GM03348 (cell line): ENCODE measurements around the gene GATAD2A.
"Not testable (repeated sequence)": the region's sequence is repeated elsewhere in the genome, so short reads cannot be mapped to it uniquely, and the experiment has no call there.

Experiments used
- DNase-seq: peaks from one replicate; pipeline ENCODE4 v3.0.0; 2012; ENCODE audit warnings: low spot score

Gene GATAD2A

DNA sequence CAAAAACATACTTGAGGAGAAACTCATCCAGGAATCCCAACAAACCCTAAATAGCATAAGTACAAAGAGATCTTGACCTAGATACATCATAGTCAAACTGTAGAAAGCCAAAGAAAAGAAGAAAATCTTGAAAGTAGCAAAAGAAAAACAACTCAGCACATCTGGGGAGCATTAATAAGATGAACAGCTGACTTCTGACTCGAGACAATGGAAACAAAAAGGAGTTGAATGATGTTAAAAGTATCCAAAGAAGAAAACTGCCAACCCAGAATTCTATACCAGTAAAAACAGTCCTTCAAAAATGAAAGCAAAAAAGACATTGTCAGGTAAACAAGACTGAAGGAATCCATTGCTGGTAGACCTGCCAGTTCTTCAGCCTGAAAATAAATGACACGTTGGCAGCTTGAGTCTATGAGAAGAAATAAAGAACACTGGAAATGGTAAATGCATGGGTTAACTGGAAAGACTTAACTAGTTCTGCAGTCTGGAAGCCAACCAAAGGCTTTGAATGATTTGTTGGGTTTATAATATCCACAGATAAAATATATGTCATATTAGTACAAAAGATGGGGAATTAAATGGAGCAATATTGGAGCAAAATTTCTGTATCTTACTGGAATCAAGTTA is 63.1 kb downstream of the GATAD2A start:
- DNase-seq, result no peak

DNA sequence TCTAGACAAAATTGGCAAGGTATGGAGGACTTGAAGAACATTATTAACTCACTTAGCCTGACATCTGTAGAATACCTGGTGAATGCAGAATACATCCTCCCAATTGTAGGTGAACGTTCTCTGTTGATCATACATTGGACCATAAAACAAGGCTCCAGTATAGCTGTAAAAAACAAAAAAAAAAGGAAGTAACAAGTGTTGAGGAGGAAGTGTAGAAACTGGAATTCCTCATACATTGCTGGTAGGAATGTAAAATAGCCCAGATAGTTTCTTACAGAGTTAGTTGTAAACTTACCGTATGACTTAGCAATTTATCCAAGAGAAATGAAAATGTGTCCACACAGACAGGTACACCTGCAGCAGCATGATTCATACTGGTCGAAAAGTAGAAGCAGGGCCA is 65.1 kb downstream of the GATAD2A start:
- DNase-seq, result no peak

DNA sequence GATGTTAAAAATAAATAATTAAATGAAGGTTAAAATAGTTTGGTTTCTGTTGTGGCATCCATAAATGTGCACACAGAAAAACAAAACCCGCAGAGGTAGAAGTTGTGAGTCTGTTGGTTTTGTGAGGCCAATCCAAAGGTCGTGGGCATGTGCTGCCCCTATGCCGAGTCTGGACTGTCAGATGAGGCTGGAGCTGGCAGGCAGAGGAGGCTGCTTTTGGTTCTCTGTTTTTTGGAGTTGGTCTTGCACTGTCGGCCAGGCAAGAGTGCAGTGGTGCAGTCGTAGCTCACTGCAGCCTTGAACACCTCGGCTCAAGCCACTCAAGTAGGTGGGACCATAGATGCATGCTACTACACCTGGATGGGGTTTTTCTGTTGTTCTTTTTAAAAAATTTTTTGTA is 66.2 kb downstream of the GATAD2A start:
- no peak for DNase-seq

DNA sequence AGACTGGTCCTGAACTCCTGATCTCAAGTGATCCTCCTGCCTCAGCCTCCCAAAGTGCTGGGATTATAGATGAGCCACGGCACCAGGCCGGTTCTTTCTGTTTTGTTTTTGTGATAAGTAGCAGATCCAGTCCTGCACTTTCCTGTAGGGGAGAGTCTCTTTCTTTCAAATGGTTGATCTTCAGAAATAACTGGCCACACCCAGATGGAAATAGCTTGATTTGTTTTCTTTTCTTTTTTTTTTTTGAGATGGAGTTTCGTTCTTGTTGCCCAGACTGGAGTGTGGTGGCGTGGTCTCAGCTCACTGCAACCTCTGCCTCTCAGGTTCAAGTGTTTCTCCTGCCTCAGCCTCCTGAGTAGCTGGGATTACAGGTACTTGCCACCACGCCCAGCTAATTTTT is 66.6 kb downstream of the GATAD2A start:
- DNase-seq, result not testable (repeated sequence)

DNA sequence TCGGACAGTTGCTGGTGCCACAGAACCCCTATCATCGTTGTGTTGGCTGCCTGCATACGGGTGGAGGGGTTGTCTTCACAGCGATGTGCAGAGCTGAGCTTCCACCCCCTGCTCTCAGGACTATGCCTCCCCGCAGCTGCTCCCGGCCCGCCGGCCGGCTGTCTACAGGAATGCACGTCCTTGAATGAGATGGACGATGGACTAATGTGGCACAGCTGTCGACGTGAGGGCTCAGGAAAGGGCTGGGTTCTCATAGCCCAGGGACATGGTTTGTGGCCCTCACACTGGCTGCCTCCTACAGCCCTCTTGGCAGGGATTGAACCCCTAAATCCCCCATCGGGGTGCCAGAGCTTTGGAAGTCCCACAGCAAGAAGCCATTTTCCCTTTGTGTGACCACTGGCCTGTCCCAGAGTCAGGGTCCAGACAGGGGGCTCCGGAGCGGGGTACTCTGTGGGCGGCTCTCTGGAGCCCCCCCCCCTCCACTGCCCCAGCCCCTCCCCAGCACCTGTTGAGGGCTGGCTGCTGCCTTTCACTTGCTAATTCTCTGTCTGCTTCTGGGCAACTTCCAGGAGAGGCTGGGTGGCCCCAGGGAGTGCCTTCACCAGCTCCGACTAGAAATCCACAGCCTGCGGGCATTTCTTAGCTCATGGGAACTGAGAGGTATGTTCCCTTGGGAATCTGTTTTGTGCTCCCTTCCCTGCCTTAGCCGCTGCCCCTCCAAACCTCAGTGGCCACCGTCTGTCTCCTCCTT is 69.7 kb downstream of the GATAD2A start:
- DNase-seq, result no peak

- DNase-seq, result no peak
These were observed 70.7 kb downstream of the GATAD2A start for GRCh38 chr19:19475849-19476828.

- no peak for DNase-seq
These were observed 72.4 kb downstream of the GATAD2A start for GRCh38 chr19:19477705-19478383.

DNA sequence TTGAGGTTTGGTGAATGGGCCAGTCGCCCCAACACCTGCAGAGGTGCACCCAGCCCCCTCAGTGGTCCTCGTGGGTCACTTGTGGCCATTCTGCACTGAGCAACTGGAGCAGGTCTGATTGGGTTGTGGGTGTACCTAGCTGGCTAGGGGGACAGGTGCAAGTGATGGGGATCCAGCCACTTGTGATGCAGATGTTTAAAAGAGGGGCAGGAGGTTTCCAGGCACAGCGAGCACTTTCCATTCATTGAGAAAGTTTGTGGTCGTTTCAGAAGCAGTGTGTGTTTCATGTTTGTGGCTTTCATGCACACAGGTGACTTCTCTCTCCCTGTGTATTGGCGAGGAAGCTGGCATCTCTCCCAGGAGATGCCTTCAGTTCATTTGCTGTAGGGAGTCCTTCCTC is 75.2 kb downstream of the GATAD2A start:
- no peak for DNase-seq

- DNase-seq, result no peak
These were observed 77.5 kb downstream of the GATAD2A start for GRCh38 chr19:19482809-19483596.

GRCh38 chr19:19485161-19485997 is 79.9 kb downstream of the GATAD2A start:
- DNase-seq, result no peak

GRCh38 chr19:19485998-19486290 is 80.5 kb downstream of the GATAD2A start:
- DNase-seq, result no peak

DNA sequence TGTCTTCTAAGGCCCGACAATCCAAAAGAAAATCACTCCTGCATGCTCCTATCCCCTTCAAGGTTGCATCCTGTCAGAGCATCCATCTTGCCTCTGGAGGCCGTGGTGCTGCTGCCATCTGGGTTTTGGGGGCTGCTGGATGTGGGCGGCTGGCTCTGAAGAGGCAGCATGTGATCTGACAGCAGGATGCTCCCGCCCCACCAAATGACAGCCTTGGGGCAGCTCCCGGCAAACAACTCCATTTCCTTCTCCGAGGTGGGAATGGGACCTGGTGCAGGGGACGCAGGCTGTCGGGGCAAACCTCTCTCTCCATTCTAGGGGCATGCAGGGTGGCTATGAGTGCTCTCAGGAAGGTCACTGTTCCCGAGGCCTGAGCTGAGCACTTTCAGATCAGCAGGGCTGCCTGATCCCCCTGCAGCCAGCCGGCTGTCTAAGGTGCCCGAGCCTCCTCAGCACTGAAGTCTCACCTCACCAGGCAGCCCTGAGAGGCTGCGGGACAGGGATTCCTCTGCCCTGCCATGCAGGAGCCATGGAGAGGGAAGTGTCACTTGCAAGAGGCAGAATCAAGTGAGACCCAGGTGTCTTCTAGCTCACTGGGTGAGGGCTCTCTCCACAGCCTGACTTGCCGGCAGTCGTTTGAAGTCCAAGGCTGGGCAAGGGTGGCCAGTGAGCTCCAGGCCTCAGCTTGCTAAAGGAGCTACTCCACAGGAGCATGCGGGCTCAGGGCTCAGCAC is 81.0 kb downstream of the GATAD2A start:
- DNase-seq, result no peak

GRCh38 chr19:19487077-19487949 is 81.8 kb downstream of the GATAD2A start:
- DNase-seq, result no peak

GRCh38 chr19:19487950-19488874 is 82.7 kb downstream of the GATAD2A start:
- no peak for DNase-seq

- DNase-seq, result peak; percentile 94
These were observed 83.6 kb downstream of the GATAD2A start for GRCh38 chr19:19488875-19489690.

- no peak for DNase-seq
These were observed 84.3 kb downstream of the GATAD2A start for GRCh38 chr19:19489804-19490204.
